GM06990 (cell line): Measurements from ENCODE around the gene FIGLA.
"Not testable (repeated sequence)": the region's sequence is repeated elsewhere in the genome, so short reads cannot be mapped to it uniquely, and the experiment has no call there.

Experiments used
- DNase-seq: peaks from one replicate; pipeline ENCODE4 v3.0.0-alpha.2; 2011; ENCODE audit not compliant: insufficient read length; ENCODE audit errors: extremely low read depth
- H3K27me3 ChIP-seq: replicated peaks from 2 replicates; pipeline ENCODE4 v1.6.0; 2011; ENCODE audit warnings: low read length; ENCODE audit not compliant: control insufficient read depth, insufficient read depth
- H3K36me3 ChIP-seq: 2 replicates; pipeline ENCODE4 v1.5.1; 2011; ENCODE audit warnings: low read length; ENCODE audit not compliant: control insufficient read depth, insufficient read depth
- H3K4me3 ChIP-seq: replicated peaks from 2 replicates; pipeline ENCODE4 v1.5.1; 2011; ENCODE audit warnings: low read depth, mild to moderate bottlenecking, control low read depth, low read length
- TF ChIP-seq, protein P1 (sequence below): IDR thresholded peaks from 2 replicates; pipeline ENCODE4 v1.5.1; 2011; ENCODE audit warnings: low read length, control low read depth, mild to moderate bottlenecking, inconsistent platforms; ENCODE audit not compliant: insufficient read depth, poor library complexity, severe bottlenecking

Gene FIGLA

DNA sequence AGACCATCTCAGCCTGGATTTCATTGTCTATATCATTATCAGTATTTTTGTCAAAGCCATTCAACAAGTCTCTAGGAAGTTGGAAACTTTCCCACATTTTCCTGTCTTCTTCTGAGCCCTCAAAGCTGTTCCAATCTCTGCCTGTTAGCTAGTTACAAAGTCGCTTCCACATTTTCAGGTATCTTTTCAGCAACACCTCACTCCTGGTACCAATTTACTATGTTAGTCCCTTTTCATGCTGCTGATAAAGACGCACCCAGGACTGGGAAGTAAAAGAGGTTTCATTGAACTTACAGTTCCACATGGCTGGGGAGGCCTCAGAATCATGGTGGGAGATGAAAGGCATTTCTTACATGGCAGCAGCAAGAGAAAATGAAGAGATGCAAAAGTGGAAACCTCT is 9.3 kb upstream of the FIGLA start:
- H3K4me3 ChIP-seq = no peak overlapping the region
- H3K36me3 ChIP-seq = no peaks in the 10 kb centered on the region
- DNase-seq = no peak
- no peaks in the 10 kb centered on the region; the same call in none of the 2 replicates for H3K27me3 ChIP-seq
- TF ChIP-seq, protein P1, sequence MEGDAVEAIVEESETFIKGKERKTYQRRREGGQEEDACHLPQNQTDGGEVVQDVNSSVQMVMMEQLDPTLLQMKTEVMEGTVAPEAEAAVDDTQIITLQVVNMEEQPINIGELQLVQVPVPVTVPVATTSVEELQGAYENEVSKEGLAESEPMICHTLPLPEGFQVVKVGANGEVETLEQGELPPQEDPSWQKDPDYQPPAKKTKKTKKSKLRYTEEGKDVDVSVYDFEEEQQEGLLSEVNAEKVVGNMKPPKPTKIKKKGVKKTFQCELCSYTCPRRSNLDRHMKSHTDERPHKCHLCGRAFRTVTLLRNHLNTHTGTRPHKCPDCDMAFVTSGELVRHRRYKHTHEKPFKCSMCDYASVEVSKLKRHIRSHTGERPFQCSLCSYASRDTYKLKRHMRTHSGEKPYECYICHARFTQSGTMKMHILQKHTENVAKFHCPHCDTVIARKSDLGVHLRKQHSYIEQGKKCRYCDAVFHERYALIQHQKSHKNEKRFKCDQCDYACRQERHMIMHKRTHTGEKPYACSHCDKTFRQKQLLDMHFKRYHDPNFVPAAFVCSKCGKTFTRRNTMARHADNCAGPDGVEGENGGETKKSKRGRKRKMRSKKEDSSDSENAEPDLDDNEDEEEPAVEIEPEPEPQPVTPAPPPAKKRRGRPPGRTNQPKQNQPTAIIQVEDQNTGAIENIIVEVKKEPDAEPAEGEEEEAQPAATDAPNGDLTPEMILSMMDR = no peak

DNA sequence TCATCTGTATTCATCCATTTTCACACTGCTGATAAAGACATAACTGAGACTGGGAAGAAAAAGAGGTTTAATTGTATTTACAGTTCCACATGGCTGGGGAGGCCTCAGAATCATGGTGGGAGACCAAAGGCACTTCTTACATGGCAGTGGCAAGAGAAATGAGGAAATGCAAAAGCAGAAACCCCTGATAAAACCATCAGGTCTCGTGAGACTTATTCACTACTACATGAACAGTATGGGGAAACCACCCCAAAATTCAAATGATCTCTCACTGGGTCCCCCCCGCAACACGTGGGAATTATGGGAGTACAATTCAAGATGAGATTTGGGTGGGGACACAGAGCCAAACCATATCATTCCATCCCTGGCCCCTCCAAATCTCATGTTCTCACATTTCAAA is 7.6 kb upstream of the FIGLA start:
- H3K27me3 ChIP-seq, H3K4me3 ChIP-seq, DNase-seq, H3K36me3 ChIP-seq: not testable (repeated sequence)

DNA sequence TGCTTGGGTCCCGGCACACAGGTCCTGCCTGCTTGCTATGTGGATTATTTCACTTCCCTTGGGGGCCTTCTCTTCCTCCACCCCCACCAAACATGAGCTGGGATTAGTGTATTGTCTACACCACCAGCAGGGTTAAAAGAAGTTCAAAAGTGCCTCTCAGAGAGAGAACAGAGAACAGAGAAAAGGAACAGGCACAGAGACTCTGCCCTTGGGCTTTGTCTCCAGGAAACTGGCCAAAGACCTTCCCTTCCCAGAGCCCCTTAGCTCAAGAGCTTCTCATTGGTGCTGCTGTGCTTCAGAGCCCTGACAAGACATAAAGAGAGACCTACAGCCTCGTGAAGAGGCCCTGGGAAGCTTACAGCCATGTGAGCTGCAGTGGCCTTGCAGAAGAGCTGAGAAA is 7.1 kb upstream of the FIGLA start:
- no peaks in the 10 kb centered on the region; the same call in 1 of the 2 replicates for H3K27me3 ChIP-seq
- TF ChIP-seq, protein P1 = no peak
- H3K4me3 ChIP-seq = no peak overlapping the region
- DNase-seq = no peak
- no peaks in the 10 kb centered on the region for H3K36me3 ChIP-seq

DNA sequence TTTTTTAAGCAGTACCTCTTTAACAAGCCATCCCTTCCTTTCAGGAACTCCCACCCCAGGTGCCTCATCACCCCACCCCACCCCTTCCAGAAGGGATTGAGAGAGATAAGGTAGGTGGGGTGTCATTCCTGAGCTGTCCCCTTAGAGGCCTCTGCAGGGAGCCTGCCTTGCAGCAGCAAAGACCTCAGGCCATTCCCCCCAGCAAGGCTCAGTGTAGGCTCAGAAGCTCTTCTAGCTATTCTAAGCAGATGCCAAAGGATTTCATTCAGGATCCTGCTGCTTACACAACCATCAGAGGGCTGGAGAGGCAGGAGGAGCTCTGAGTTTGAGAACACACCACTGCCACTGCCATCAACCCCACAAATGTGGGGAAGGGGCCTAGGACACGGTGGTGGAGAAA is 5.8 kb upstream of the FIGLA start:
- no peak for DNase-seq
- Histone ChIP-seq H3K36me3 (no peaks in the 10 kb centered on the region), H3K4me3 (no peak overlapping the region), H3K27me3 (no peaks in the 10 kb centered on the region; the same call in 1 of the 2 replicates)
- TF ChIP-seq, protein P1 = no peak

DNA sequence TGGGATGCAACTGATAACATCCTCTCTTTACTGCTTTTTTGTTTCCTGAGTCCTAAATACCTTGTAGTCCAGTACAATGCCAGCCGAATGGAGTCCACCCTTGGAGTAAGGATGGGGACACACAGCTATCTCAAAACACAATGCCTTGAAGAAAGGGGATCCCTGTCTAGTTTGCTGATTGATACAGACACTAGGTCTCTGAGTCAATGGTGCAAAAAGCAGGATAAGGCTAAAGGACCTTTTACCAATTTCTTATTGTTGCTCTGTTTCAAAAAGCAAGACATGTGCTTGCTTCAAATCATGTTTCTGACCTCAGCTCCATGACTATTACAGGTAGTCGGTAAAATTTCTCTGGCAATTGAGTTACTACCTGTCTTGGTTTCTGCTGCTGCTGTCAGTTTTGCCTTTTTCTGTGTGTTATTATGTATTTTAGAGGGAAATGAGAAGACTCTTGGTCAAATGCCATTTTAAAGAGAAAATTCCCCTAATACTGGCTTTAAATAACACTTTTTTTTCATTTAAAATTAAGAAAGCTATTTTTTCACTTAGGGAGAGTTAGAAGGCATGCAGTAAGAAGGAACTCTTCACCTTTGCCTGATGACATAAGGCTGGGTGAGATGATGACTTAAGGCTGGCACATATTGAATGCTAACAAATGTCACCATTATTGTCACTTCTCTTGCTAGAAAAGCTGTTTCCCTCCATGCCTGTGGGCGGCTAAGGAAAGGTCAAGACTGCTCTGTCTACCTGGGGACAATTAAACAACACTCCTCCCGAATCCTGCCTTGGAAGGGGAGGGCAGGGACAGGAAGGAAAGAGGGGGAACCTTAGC is 4.9 kb upstream of the FIGLA start:
- no peaks in the 10 kb centered on the region for H3K36me3 ChIP-seq
- TF ChIP-seq, protein P1 = no peak
- H3K27me3 ChIP-seq = no peaks in the 10 kb centered on the region; the same call in 1 of the 2 replicates
- DNase-seq = no peak
- no peak overlapping the region for H3K4me3 ChIP-seq

DNA sequence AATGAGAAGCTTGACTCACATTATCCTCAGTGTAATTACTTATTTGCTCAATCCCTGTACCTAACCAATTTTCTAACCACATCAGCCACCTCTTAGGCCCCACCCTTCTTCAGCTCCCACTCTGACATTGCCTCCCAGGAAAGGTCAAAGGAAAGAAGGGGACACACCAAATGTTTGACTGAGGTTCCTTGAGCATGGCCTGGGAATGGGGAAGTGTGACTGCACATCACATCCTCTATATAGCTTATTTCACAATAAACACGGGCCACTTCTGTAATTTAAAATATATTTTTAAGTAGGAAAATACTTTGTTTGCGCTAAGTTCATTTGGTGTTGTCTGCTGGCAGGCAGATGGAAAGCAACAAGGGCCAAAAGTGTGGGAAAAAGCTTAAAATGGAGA is 3.0 kb upstream of the FIGLA start:
- TF ChIP-seq, protein P1 = no peak
- no peaks in the 10 kb centered on the region for H3K36me3 ChIP-seq
- DNase-seq = no peak
- no peak overlapping the region for H3K4me3 ChIP-seq
- H3K27me3 ChIP-seq = no peaks in the 10 kb centered on the region; the same call in 1 of the 2 replicates
